DMS153 treated with DMSO at 0.1 percent for 48 hours (cell line): ENCODE results near the gene BCAS3.
A peak's percentile ranks its signal among the peaks of the same experiment; 100 is the strongest.
"Not testable (repeated sequence)": the region's sequence is repeated elsewhere in the genome, so short reads cannot be mapped to it uniquely, and the experiment has no call there.

Source experiments
- DNase-seq: peaks from one replicate; lab custom pipeline; 2025; ENCODE audit not compliant: unreplicated experiment; lab: John Stamatoyannopoulos, UW

The BCAS3 gene

GRCh38 chr17:60677308-60678117, at the start of gene BCAS3:
Gene BCAS3 (plus strand): TSS chr17:60677851.
- peak; percentile 95 for DNase-seq

- DNase-seq = no peak
These were observed 49.3 kb upstream of the BCAS3 start for GRCh38 chr17:60628252-60628889.

GRCh38 chr17:60629120-60629519, 48.5 kb upstream of the BCAS3 start:
- DNase-seq = no peak

GRCh38 chr17:60630352-60630751, 47.3 kb upstream of the BCAS3 start:
- DNase-seq = no peak

- DNase-seq = no peak
These were observed 46.5 kb upstream of the BCAS3 start for GRCh38 chr17:60631119-60631518.

- no peak for DNase-seq
These were observed 40.0 kb upstream of the BCAS3 start for GRCh38 chr17:60637683-60638082.

- no peak for DNase-seq
These were observed 38.7 kb upstream of the BCAS3 start for GRCh38 chr17:60639019-60639330.

- no peak for DNase-seq
These were observed 37.1 kb upstream of the BCAS3 start for GRCh38 chr17:60640503-60640902.

GRCh38 chr17:60641126-60641525, 36.5 kb upstream of the BCAS3 start:
- DNase-seq = no peak

GRCh38 chr17:60641810-60642220, 35.8 kb upstream of the BCAS3 start:
- peak; percentile 72 for DNase-seq

GRCh38 chr17:60645918-60646523, 31.6 kb upstream of the BCAS3 start:
- no peak for DNase-seq

- no peak for DNase-seq
These were observed 30.9 kb upstream of the BCAS3 start for GRCh38 chr17:60646701-60647100.

GRCh38 chr17:60647705-60648104, 29.9 kb upstream of the BCAS3 start:
- no peak for DNase-seq

- no peak for DNase-seq
These were observed 25.0 kb upstream of the BCAS3 start for GRCh38 chr17:60652454-60653247.

- no peak for DNase-seq
These were observed 24.1 kb upstream of the BCAS3 start for GRCh38 chr17:60653569-60653968.

- no peak for DNase-seq
These were observed 21.2 kb upstream of the BCAS3 start for GRCh38 chr17:60656499-60656898.

- no peak for DNase-seq
These were observed 18.5 kb upstream of the BCAS3 start for GRCh38 chr17:60659156-60659555.

- DNase-seq = no peak
These were observed 16.2 kb upstream of the BCAS3 start for GRCh38 chr17:60661489-60661888.

GRCh38 chr17:60664022-60664421, 13.6 kb upstream of the BCAS3 start:
- DNase-seq = no peak

GRCh38 chr17:60665602-60666001, 12.0 kb upstream of the BCAS3 start:
- no peak for DNase-seq

GRCh38 chr17:60668741-60669140, 8.9 kb upstream of the BCAS3 start:
- DNase-seq = not testable (repeated sequence)

- DNase-seq = no peak
These were observed 6.2 kb upstream of the BCAS3 start for GRCh38 chr17:60671482-60671881.
